HUES6 (cell line): ENCODE measurements around the gene ENOX1.

Source experiments
- H3K27ac ChIP-seq: 2 replicates; pipeline ENCODE4 v1.7.0; 2013; ENCODE audit warnings: low read depth, mild to moderate bottlenecking, low read length, inconsistent platforms
- H3K27me3 ChIP-seq: 2 replicates; pipeline ENCODE4 v1.6.1; 2013; ENCODE audit warnings: low read length; ENCODE audit not compliant: control insufficient read depth, insufficient read depth
- H3K36me3 ChIP-seq: 2 replicates; pipeline ENCODE4 v1.6.1; 2013; ENCODE audit warnings: low read length; ENCODE audit not compliant: control insufficient read depth, insufficient read depth
- H3K4me1 ChIP-seq: 2 replicates; pipeline ENCODE4 v1.6.1; 2013; ENCODE audit warnings: low read length; ENCODE audit not compliant: control insufficient read depth, insufficient read depth
- H3K4me3 ChIP-seq: 2 replicates; pipeline ENCODE4 v1.5.1; 2013; ENCODE audit warnings: low read depth, low read length
- H3K9ac ChIP-seq: one replicate; pipeline ENCODE4 v1.6.1; 2013; ENCODE audit warnings: mild to moderate bottlenecking, low read length
- H3K9me3 ChIP-seq: 2 replicates; pipeline ENCODE4 v1.6.1; 2013; ENCODE audit warnings: low read depth, low read length; ENCODE audit not compliant: control insufficient read depth, insufficient read depth

The ENOX1 gene

GRCh38 chr13:43470610-43471009 lies 316.2 kb downstream of the ENOX1 start:
- Histone ChIP-seq H3K9ac (no peak overlapping the region), H3K4me1 (no peaks in the 10 kb centered on the region), H3K36me3 (no peaks in the 10 kb centered on the region), H3K27me3 (no peaks in the 10 kb centered on the region), H3K27ac (no peak overlapping the region), H3K4me3 (no peak overlapping the region), H3K9me3 (no peaks in the 10 kb centered on the region)

- Histone ChIP-seq H3K27me3 (no peaks in the 10 kb centered on the region), H3K9ac (no peak overlapping the region), H3K9me3 (no peaks in the 10 kb centered on the region)
Observed at GRCh38 chr13:43469791-43470190, 317.0 kb downstream of the ENOX1 start.

DNA sequence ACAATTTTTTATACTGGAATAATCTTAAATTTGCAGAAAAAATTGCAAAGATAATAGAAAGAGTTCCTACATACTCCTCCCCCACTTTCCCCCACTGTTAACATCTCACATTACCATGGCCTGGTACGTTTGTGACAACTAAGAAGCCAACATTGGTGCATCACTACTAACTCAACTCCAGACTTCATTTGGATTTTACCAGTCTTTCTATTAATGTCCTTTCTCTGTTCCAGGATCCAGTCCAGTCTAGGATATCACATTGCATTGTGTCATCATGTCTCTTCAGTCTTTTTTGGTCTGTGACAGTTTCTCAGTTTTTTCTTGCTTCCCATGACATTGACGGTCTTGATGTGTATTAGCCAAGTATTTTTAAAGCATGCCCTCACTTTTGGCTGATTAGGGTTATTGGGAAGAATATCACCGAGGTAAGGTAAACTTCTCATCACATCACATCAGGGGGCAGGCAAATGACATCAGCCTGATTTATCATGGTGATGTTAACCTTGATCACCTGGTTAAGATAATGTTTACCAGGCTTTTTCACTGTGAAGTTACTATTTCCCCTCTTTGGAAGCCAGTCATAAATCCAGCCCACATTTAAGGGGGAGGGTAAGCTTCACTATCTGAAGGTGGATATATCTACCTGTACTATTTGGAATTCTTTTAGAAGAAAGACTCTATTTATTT lies 322.1 kb downstream of the ENOX1 start:
- no peak overlapping the region for H3K4me3 ChIP-seq
- no peaks in the 10 kb centered on the region for H3K9me3 ChIP-seq
- H3K36me3 ChIP-seq, result no peaks in the 10 kb centered on the region
- H3K4me1 ChIP-seq, result no peaks in the 10 kb centered on the region
- H3K27ac ChIP-seq, result no peak overlapping the region
- no peaks in the 10 kb centered on the region for H3K27me3 ChIP-seq
- no peak overlapping the region for H3K9ac ChIP-seq

More at GRCh38 chr13:43469791-43470190, 317.0 kb downstream of the ENOX1 start:
- Histone ChIP-seq H3K27ac (no peak overlapping the region), H3K4me1 (no peaks in the 10 kb centered on the region), H3K4me3 (no peak overlapping the region), H3K36me3 (no peaks in the 10 kb centered on the region)

DNA sequence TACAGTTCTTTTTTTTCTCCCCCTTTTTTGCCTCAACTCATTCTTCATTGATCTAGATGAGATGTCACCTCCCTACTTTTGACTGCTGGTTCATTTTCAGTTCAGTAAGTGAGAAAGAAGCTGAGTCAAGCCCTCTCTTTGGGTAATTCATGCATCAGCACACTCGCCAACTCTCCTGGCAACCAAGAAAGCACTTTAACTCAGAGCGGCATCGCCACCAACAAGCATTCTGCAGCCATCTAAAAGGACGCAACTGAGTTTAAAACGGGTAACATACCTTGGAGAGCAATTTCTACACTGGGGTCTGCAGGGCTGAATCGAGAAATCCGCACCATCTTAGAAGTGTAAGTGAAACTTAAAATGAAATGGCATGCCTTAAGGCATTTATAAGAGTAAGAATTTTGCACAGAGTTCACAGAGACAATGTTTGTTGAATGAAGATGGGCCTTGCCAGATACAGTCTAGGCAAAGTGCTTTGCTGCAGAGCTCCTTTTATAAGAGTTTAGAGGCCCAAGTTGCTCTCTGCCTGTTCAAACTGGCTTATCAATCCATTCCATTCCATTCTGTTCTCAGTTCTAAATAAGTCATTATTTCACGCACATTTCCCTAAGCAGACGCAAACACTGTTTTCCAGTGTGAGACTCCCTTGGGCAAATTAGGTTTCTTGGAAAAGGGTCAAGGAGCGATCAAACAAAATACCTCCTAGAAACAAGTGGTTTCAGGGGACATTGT lies 338.0 kb downstream of the ENOX1 start:
- Histone ChIP-seq H3K4me3 (no peak overlapping the region), H3K9ac (no peak overlapping the region), H3K9me3 (no peaks in the 10 kb centered on the region)

DNA sequence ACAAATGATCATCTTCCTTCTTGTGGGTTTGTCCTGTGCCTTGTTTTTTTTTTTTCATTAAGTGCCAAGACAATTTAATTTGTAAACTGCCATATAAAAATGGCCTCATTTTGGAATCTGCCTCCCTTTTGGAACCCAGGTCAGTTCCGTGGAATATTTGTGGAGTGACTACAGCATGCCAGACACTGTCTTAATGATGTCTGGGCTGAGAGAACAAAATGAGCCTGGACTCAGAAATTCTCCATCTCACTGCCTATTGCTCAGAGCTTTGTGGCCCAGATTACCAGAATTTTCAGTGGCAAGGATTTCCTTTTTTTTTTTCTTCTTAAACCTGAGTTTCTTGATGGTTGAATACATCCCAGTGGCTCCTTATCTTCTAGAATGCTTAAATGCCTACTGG lies 340.6 kb downstream of the ENOX1 start:
- H3K4me3 ChIP-seq, result no peak overlapping the region
- H3K27ac ChIP-seq, result no peak overlapping the region
- H3K4me1 ChIP-seq, result peaks cover 9% of the 10 kb centered on the region; the same call in 1 of the 2 replicates
- no peaks in the 10 kb centered on the region for H3K9me3 ChIP-seq
- H3K36me3 ChIP-seq, result no peaks in the 10 kb centered on the region
- H3K9ac ChIP-seq, result no peak overlapping the region
- no peaks in the 10 kb centered on the region for H3K27me3 ChIP-seq

More for the DNA sequence above, 338.0 kb downstream of the ENOX1 start:
- H3K4me1 ChIP-seq, result peaks cover 5% of the 10 kb centered on the region; the same call in 1 of the 2 replicates
- H3K36me3 ChIP-seq, result no peaks in the 10 kb centered on the region
- H3K27me3 ChIP-seq, result no peaks in the 10 kb centered on the region
- H3K27ac ChIP-seq, result no peak overlapping the region

GRCh38 chr13:43445668-43446067 lies 341.1 kb downstream of the ENOX1 start:
- H3K36me3 ChIP-seq, result no peaks in the 10 kb centered on the region
- H3K4me1 ChIP-seq, result peaks cover 9% of the 10 kb centered on the region; the same call in 1 of the 2 replicates
- no peak overlapping the region for H3K9ac ChIP-seq
- no peak overlapping the region for H3K4me3 ChIP-seq
- H3K27ac ChIP-seq, result no peak overlapping the region
- H3K27me3 ChIP-seq, result no peaks in the 10 kb centered on the region
- no peaks in the 10 kb centered on the region for H3K9me3 ChIP-seq

GRCh38 chr13:43444081-43444480 lies 342.7 kb downstream of the ENOX1 start:
- Histone ChIP-seq H3K9ac (no peak overlapping the region), H3K36me3 (no peaks in the 10 kb centered on the region), H3K27me3 (no peaks in the 10 kb centered on the region), H3K9me3 (no peaks in the 10 kb centered on the region), H3K27ac (no peak overlapping the region), H3K4me1 (peaks cover 9% of the 10 kb centered on the region; the same call in 1 of the 2 replicates), H3K4me3 (no peak overlapping the region)

- H3K27ac ChIP-seq, result no peak overlapping the region
Observed at GRCh38 chr13:43441899-43442499, 344.8 kb downstream of the ENOX1 start.

DNA sequence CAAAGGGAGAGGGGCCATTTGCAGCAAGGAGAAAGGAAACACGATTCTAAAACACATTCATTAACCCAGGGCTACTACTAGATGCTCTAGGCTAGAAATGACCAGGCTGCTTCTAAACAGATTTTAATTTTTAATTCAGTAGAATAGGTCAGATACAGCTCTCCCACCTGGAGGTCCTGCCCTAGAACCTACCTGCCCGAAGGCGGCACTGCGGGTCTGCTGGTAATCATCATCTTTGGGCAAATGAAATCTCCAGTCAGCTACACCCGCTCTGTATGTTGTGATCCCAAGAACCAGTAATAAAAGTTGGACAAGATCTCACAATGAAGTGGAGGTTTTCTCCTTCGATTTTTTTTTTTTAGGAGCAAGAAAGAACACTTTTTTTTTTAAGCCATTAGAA lies 345.3 kb downstream of the ENOX1 start:
- Histone ChIP-seq H3K27me3 (no peaks in the 10 kb centered on the region), H3K9ac (no peak overlapping the region), H3K4me1 (peaks cover 9% of the 10 kb centered on the region; the same call in 1 of the 2 replicates), H3K27ac (no peak overlapping the region), H3K4me3 (no peak overlapping the region), H3K9me3 (no peaks in the 10 kb centered on the region), H3K36me3 (no peaks in the 10 kb centered on the region)

More at GRCh38 chr13:43441899-43442499, 344.8 kb downstream of the ENOX1 start:
- Histone ChIP-seq H3K9ac (no peak overlapping the region), H3K4me1 (peaks cover 9% of the 10 kb centered on the region; the same call in 1 of the 2 replicates), H3K36me3 (no peaks in the 10 kb centered on the region), H3K9me3 (no peaks in the 10 kb centered on the region), H3K27me3 (no peaks in the 10 kb centered on the region), H3K4me3 (no peak overlapping the region)

- no peak overlapping the region for H3K27ac ChIP-seq
- H3K4me3 ChIP-seq, result no peak overlapping the region
- H3K27me3 ChIP-seq, result no peaks in the 10 kb centered on the region
- H3K36me3 ChIP-seq, result no peaks in the 10 kb centered on the region
- no peaks in the 10 kb centered on the region for H3K9me3 ChIP-seq
- H3K4me1 ChIP-seq, result peaks cover 8% of the 10 kb centered on the region; the same call in 1 of the 2 replicates
- no peak overlapping the region for H3K9ac ChIP-seq
Observed at GRCh38 chr13:43434191-43434590, 352.6 kb downstream of the ENOX1 start.

DNA sequence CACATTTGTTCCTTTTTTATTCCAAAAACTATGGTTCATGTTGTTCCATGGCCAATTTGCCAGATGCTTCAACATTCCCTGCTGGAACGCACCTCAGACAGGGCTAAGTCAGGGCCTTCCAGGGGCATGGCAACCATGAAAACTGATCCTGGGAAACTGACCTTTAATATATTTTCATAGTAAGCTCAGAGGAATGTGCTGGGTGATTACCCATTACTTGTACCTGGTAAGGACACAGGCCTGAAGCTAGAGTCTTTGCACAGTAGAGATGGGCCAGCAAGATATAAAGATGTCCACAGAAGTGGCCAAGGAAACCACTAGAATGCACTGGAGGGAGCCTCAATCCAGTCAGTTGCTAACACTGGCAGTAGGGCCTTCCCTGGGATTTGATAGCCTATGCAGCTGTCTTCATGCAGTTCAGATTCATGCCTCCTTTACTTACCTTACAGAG lies 353.1 kb downstream of the ENOX1 start:
- H3K9me3 ChIP-seq, result no peaks in the 10 kb centered on the region
- H3K36me3 ChIP-seq, result no peaks in the 10 kb centered on the region
- H3K4me1 ChIP-seq, result peaks cover 13% of the 10 kb centered on the region
- no peaks in the 10 kb centered on the region for H3K27me3 ChIP-seq
- no peak overlapping the region for H3K4me3 ChIP-seq
- no peak overlapping the region for H3K9ac ChIP-seq
- no peak overlapping the region for H3K27ac ChIP-seq
